ENCODE data around the gene MACROD2.

The MACROD2 gene

DNA sequence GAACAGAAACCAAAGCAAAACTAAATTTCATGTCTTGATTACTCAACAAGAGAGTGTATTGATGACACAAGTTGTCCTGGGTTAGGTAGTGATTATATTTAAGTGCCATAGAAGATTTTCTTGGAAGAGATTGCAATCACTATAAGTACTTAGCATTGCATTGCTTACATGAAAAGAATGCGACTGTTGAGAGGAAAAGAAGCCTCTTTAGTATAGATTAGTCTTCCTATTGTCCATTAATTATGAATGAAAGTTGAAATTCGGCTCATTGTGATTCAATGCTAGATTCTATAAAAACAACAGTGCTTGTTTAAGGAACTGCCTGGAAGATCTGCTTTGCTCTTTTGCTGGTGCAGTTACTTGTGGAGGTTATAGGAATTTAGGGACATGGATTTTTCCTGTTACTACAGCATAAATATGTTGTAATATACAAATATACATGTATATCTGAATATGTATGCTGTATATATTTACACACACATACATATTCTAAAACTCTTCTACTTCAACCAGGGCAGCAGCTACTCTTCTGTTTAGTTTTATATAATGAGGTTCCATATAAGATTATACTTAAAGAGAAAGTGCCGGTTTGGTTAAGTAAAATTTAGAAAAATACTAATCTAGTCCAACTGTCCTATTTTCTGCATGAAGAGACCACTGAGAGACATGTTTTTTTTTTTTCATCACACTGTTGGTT, 1781.6 kb downstream of the MACROD2 start:
- TF ChIP-seq, protein P1, sequence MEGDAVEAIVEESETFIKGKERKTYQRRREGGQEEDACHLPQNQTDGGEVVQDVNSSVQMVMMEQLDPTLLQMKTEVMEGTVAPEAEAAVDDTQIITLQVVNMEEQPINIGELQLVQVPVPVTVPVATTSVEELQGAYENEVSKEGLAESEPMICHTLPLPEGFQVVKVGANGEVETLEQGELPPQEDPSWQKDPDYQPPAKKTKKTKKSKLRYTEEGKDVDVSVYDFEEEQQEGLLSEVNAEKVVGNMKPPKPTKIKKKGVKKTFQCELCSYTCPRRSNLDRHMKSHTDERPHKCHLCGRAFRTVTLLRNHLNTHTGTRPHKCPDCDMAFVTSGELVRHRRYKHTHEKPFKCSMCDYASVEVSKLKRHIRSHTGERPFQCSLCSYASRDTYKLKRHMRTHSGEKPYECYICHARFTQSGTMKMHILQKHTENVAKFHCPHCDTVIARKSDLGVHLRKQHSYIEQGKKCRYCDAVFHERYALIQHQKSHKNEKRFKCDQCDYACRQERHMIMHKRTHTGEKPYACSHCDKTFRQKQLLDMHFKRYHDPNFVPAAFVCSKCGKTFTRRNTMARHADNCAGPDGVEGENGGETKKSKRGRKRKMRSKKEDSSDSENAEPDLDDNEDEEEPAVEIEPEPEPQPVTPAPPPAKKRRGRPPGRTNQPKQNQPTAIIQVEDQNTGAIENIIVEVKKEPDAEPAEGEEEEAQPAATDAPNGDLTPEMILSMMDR (IDR thresholded peaks at IDR 0.05; ENCODE audit: borderline replicate concordance, insufficient read depth, low read depth, low read length), result no peak
- H3K4me3 ChIP-seq (ENCODE audit: low read depth, low read length), result no peak overlapping the region

DNA sequence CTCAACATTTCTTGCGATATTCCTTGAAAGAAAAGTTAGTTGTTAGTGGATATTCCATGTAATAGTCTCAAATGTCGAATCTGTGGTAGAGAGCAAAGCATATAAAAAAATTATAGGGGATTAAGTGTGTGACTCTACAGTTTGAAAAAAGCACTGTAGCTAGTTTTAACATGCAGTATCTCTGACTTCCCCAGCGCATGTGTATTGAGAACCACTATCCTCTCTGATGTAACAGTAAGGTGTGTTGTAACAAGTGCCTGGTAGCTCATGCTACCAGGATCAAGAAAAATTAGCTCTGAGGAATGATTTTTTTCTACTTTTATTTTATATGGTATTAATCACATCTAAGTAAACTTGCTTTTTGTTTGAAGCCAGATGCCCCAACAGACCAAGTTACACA, 1788.7 kb downstream of the MACROD2 start:
- TF ChIP-seq, protein P1 (IDR thresholded peaks at IDR 0.05; ENCODE audit: borderline replicate concordance, insufficient read depth, low read depth, low read length), result no peak

DNA sequence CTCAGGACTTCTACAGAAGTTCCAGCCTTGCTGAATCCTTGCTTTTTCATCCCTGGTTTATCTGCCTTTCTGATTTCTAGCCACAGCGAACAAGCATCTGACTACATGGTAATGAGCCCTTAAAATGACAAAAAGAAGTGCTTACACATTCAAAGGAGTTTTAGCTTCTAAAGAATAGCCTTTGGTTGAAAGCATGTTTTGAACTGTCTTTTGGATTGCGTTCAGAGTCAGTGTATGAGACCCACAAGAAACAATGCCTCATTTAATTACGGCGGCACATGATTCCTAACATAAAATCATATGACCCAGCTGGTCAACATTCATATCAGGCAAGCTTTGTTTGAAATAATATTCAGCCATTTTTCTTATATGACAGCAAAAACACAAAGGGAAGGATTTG, 1793.8 kb downstream of the MACROD2 start:
- H3K4me3 ChIP-seq (ENCODE audit: low read depth, low read length), result no peak overlapping the region
- TF ChIP-seq, protein P1 (IDR thresholded peaks at IDR 0.05; ENCODE audit: borderline replicate concordance, insufficient read depth, low read depth, low read length), result no peak

More for the DNA sequence above, 1788.7 kb downstream of the MACROD2 start:
- no peak overlapping the region for H3K4me3 ChIP-seq (ENCODE audit: low read depth, low read length)

DNA sequence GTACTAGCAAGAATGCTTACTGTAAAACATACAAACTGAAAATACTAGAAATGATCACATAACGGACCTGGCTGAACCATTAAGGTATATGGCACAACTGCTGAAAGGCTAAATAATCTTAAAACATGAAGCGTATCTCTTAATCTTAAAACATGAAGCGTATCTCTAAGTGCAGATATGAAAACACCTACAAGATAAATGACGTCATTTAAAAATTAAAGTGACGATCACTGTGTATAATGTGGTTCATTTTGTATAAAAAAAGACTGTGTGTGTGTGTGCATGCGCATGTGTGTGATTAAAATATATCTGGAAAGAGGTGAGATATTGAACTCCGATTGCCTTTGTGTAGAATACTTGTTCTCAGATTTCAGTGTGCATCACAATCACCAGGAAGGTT, 1797.5 kb downstream of the MACROD2 start:
- TF ChIP-seq, protein P1 (IDR thresholded peaks at IDR 0.05; ENCODE audit: borderline replicate concordance, insufficient read depth, low read depth, low read length), result no peak
- H3K4me3 ChIP-seq (ENCODE audit: low read depth, low read length), result no peak overlapping the region

DNA sequence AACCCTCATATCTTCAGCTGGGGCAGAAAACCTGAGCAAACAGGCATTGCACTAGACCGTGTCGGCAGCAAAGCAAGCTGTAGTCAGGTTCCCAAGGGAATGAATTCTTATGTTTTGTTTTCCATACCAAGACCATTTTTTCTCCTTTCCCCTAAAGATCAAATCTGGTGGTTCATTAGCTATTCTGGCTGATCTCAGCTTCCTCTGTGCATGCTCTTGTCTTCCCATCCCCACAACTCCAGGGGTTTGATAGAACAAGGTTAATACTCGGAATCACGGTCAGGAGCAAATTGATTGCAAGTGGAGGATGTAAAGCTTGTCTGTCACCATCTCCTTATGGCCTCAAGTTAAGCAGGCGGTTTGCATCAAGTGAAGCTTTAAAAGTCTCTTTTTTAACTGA, 1799.1 kb downstream of the MACROD2 start:
- H3K4me3 ChIP-seq (ENCODE audit: low read depth, low read length), result no peak overlapping the region
- TF ChIP-seq, protein P1 (IDR thresholded peaks at IDR 0.05; ENCODE audit: borderline replicate concordance, insufficient read depth, low read depth, low read length), result no peak

DNA sequence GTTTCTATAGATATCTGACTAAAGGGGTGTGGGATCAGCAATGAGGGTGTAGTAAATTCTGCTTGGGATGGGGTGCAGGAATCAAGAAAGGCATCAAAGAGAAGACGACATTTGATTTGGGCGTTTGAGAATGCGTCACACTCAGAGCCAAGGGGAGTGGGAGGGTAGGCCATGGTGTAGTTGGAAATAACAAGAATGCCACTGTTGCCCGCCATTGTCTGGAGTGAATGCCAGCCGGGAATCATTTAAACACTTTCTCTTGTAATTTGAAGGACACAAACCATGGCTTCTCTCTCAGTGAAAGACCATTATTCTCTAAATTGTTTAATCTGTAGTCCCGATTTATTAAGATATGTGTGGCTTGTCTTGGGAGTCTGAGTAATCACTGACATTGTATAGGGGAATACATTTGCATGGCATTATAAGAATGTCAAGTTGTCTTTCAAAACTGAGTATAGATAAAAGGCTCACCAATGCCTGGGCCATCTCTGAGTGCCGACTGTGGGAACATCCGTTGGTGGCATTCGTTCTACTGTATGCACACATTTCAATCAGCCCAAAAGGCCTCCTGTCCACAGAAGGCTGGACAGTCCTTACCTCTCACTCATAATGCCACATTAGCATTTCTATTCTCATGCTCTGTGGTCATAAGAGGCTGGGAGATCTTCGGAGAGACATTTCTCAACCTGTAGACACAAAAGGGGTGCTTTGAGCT, 1800.1 kb downstream of the MACROD2 start:
- no peak overlapping the region for H3K4me3 ChIP-seq (ENCODE audit: low read depth, low read length)
- TF ChIP-seq, protein P1 (IDR thresholded peaks at IDR 0.05; ENCODE audit: borderline replicate concordance, insufficient read depth, low read depth, low read length), result no peak

DNA sequence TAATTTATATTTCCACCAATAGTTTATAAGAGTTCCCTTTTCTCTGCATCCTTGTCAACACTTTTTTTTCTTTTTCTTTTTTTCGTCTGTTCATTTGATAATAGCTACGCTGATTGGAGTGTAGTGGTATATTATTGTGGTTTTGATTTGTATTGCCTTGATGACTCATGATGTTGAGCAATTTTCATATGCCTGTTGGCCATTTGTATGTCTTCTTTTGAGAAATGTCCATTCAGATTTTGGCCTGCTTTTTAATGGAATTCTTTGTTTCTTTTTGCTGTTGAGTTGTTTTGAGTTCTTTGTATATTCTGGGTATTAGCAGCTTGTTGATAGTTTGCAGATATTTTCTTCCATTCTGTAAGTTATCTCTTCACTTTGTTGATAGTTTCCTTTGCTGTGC, 1804.6 kb downstream of the MACROD2 start:
- TF ChIP-seq, protein P1 (IDR thresholded peaks at IDR 0.05; ENCODE audit: borderline replicate concordance, insufficient read depth, low read depth, low read length), result no peak
- no peak overlapping the region for H3K4me3 ChIP-seq (ENCODE audit: low read depth, low read length)

All from GM12875 (cell line).